Eye (tissue), 1 donor: Measurements from ENCODE around the gene ABCA6.
"Not testable (repeated sequence)": the region's sequence is repeated elsewhere in the genome, so short reads cannot be mapped to it uniquely, and the experiment has no call there.

Source experiments
- DNase-seq: peaks from one replicate; pipeline ENCODE4 v3.0.0-alpha.2; 2015

ABCA6 gene

DNA sequence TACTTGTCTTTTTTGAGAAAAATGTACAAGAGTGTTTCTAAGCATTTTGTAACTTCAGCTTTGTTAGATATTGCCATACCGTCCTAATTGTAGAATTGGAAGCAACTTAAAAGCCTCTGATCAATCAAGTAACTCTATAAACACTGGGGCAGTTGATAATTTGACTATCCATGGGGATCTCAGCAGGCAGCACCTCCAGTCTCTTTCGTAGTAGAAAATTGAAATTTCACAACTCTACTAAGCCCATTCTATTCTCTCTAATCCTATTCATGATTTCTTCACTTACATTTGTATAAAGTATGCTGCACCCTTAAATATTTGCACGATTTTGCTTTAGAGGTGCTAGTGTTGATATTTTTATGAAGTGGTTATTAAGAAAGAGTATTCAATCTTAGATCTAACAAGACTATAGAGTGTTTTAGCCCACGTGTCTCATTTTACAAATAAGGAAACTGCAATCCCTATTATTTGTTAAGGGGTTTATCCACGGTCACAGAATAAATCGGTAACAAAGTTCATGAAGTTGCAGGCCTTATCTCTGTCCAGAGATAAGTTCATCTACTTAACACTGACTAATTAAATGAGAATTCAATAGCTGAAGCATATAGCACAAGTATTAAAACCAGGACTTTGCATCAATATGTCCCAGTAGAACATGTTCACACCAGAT, 10.9 kb downstream of the ABCA6 start:
- DNase-seq: no peak

DNA sequence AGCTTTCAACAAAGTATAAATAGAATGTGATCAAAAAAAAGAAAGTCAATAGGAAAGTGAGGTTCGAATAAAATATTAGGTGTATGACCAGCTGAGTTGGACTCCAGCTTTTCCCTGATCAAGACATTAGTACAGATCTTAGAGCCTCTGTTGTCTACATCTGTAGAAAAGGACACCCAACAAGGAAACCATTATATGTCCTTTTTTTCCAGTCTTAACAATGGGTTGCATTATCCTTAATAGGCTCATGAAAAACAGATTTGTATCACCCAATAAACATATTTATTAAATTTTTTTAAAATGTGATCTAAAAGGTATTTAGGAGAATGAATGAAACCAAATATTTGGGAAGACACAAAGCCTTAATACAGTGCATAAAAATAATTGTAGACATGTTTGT, 18.1 kb downstream of the ABCA6 start:
- no peak for DNase-seq

DNA sequence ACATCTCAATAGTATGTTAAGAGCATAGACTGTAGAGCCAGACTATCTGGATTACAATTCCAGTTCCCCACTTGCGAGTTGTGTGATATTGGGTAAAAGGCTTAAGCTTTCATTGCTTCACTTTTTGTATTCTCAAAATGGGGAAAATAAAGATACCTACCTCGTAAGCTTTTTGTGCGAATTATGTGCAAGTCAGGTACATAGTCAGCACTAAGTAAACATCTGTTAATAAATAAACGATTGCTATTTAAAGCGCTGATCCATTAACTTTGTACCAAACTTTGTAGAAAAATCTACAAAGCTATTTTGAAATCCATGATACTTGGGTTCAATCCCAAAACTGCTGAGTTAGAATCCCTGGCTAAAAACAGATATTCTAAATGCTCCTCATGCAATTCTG, 19.6 kb downstream of the ABCA6 start:
- no peak for DNase-seq

DNA sequence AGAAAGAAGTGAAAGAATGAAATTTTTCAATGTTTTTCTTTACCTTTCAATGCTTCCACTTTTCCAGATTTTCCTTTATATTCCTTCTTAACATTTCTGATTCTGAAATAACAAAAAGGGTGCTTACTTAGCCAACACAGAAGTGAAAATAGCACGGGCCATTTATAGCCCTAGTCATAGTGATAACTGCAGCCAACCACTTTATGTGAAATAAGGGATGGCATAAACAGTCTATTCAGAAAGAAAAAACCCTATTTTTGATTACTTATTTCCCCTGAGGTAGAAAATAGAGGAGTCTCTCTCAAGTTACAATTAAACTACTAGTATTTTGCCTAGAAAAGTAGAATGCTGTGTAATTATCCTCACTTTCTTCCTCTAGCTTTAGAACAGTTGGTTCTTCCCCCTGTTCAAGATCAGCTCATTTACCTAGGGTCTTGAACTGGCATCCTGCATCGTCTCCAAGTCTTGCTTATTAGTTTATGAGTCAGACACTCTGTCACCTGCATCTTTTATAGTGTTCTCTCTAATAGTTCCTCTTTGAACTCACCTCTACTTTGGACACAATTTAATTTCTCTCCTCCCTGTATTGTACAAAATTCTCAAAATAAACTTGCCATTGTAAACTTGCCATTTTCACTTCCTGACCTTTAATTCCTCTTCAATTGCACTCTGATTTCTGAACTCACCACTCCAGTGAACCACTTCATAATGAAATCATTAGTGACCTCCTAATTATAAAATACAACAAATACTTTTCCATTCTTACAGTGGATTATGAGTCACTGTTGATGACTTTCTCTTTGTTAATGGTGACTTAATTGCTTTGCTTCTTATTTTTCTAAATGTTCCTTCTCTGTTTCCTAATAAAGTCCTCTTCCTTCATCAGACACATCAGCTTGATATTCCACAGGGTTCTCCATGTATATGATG, 23.6 kb downstream of the ABCA6 start:
- DNase-seq: no peak

DNA sequence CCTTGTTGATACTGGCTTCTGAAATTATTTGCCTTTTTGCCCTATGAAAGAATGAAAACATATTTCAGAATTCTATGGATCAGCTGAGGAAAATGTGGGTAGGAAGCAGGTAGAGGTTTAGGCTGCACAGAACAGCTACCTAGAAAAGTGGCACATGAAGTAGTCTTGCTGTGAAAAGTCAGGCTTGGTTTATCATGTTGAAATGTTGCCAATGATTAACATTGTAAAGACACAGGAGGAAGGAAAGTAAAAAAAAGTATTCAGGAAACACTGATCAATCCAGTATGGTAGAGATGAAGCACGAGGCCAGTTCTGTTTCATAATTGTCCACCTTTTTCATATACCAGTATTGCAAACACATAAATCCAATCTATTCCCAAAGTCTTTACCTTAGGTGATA, 29.9 kb downstream of the ABCA6 start:
- DNase-seq: no peak

DNA sequence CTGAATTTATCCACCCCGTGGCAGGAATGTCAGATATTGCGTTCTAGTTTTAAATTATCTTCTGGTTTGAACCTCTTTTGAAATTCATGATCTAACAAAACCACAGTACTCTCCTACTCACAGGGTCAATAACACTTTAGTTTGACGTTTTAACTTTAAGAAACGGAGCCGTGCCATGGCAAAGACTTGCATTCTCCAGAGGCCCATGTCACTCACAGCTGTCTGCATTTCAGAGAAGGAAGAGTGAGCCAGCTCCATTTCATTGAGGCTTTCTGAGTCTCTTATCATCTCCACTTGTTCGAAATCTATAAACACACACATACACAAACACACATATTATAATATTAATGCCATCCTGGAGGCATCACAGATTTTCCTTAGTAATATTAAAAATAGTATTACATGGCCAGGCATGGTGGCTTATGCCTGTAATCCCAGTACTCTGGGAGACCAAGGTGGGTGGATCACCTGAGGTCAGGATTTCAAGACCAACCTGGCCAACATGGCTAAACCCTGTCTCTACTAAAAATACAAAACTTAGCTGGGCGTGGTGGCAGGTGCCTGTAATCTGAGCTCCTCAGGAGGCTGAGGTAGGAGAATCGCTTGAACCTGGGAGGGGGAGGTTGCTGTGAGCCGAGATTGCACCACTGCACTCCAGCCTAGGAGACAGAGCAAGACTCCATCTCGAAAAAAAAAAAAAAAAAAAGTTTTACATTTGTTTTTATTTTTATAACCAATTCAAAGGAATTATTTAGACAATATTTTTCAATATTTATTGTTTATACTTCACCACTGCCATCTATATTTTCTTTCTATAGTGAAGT, 35.6 kb downstream of the ABCA6 start:
- DNase-seq: no peak

DNA sequence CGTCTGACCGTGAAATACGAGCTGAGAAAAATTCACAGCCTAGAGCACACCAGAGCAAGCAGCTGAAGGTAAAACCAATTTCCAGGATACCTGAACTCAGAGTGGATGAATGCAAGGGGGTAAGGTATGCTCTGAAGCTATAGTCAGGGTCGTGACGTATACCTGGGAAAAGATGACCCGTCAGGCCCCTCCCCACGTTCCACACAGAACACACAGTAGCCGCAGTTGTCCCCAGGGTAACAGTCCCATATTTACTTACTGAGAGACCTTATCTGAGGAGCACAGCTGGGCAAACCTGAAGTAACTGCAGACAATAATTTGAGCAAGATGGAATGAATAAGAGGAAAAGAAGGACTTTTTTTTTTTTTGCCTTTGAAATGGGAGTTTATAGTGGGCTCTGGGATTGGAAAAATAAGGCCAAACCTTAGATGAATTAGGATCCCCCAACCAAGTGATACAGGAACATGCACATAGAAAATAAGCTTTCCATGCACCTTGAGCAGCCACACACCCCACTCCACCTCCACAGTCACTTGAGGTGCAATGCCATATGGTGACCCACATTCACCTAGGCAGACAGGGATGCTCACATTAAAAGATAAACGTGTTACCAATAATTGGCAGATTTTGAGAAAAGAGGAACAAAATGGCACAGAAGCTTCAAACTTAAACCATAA, 38.0 kb downstream of the ABCA6 start:
- DNase-seq: no peak

DNA sequence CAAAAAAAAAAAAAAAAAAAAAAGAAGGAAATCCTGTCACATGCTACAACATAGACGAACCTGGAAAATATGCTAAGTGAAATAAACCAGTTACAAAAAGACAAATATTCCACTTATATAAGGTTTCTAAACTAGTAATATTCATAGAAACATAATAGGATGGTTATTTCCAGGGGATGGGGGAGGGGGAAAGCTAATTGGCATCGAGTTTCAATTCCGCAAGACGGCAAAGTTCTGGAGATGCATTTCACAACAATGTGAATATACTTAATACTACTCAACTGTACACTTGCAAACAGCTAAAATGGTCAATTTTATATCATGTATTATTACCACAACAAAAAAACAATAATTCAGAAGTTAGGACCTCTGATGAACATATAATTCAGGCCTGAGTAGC, 43.1 kb downstream of the ABCA6 start:
- no peak for DNase-seq

DNA sequence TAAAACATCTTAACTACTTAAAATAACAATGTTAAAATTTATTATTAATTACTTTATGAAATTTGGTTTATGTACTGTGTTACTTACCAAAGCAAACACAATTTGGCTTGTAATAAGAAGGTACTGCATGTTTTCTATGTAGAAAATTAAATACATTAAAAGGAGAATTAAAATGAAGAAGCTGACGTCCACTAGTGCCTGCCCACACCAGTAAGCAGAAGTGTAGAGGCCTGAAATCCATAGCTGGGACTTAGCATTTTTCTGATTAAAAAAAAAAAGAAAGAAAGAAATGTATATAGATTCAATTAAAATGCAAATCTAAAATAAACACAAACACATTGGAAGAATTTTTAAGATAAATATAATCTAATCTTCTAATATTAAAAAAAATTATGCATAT, 45.2 kb downstream of the ABCA6 start:
- no peak for DNase-seq

DNA sequence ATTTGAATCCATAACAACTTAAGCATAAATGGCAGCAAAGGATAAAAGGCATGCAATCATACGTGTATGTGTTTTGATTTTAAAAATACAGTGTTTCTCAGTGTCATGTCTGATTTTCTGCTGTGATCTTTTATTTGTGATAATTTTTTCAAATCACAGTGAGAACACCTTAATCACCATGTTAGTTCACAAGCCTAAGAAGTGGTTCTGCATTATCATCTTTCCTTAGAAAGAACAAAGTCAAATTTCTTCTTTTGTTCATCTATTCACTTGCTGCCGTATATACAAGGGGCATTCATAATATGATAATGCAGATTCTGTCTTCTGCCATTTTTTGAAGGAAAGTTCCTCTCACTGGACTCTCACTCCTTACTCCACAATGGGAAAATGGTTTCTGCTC, 47.7 kb downstream of the ABCA6 start:
- DNase-seq: no peak

DNA sequence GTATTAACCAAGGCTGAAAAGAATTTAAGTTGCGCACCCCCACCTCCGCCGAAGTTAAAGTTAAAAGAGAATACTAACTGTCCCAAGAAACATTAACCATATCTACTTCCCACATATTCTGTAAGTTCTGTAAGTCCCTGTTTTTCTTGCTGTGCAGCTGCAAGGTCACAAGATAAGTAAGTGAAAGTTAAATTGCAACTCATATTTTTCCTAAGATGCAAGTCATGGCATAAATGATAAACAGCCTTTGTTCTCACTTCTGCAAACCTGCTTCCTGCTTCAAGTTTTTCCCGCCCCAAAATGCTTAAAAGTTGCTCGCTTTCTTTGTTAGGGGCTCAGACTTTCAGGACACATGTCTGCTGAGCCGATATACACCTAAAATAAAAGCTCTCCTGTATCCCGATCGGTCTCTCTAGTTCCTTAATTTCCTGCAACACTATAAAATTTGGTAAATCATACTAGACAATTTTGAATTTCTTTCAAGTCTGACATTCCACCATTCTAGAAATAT, 48.4 kb downstream of the ABCA6 start:
- DNase-seq: no peak

DNA sequence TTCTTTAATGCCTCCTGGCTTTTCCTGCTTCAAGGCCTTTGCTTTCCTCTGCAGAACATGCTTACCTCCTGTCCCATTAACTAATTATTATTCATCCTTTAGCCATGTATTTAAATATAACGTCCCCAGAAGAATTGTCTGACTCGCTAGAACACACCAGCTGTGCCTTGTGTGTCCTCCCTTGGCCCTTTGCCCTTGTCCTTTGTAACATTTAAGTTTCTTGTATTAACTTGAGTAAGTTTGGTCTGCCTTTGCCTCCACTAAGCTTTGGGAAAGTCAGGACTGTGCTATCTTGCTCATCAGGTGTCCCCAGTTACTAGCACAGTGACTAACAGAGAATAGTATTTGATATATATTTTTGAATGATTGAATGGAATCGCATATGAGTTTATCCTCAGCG, 51.3 kb downstream of the ABCA6 start:
- no peak for DNase-seq

DNA sequence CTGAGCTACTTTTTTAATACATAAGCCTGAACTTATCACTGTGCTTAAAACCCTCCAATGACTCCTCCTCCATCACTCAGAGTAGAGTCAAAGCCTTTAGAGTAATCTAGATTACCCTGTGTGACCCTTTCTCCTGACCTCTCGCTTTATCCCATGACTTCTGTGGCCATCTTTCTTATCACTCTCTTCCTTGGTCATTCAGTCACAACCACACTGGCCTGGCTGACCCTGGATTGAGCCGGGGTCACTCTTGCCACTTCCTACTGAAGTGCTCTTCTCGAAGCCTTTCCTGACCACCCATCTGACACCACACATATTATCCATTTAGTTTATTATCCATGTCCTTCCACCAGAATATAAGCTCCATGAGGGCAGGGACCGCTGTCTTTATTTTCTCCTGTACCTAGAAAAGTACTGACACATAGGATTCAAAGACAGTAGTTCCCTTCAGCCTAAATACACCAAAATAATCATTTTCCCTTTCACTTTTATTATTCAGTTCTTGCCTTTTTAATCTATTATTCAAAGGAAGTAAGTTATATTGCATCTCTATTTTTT, 53.0 kb downstream of the ABCA6 start:
- no peak for DNase-seq

DNA sequence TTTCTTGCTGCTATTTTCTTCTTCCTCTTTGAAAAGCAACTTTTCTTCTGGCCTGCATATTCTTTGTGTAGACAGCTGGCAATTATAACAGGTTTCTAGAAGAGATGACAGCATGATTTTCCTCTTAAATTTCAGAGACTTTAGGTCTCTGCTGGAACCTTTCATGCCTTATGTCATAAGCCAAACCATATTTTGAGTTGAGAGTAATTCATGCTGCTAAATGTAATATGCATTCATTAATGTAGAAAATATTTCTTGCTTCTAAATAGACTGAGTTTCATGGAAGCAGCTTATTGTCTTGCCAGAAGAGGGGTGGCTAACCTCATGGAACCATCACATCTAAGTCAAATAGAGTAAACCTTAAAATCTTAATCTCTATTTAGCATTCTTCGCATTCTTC, 55.1 kb downstream of the ABCA6 start:
- no peak for DNase-seq

DNA sequence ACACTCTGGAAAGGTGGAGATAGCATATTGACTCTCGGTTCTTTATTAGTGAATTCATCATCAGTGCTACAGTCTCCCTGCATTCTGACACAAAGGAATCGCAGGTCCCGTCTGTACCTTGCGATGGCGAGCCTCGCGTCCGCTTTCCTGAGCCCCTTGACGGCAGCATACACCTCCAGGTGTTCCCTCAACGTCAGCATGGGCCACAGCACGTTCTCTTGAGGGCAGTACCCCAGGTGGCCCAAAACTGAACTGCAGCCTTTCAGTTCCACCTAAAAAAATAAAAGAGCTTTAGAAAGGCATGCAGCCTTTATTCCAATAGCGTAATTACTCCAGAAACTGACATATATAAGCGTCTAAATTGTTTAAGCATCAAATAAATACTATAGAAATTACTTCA, 56.8 kb downstream of the ABCA6 start:
- DNase-seq: no peak

DNA sequence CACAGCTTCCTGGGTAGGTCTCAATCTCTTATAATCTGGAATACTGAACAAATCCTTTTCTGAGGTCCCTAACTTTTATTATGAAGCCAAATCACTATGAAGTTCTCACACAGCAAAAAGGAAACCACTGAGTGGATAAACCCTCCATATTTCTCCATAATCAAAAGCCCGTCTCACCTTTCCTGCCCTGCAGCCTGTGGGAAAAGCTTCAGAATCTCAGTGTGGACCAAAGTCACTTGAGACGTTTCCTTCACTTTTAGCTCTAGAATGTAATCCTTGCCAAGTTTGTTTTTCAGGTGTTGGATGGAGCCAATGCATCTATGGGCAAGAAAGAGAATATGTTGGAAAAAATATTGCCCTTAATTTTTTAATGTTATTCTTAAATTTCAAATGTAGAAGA, 59.0 kb downstream of the ABCA6 start:
- no peak for DNase-seq

DNA sequence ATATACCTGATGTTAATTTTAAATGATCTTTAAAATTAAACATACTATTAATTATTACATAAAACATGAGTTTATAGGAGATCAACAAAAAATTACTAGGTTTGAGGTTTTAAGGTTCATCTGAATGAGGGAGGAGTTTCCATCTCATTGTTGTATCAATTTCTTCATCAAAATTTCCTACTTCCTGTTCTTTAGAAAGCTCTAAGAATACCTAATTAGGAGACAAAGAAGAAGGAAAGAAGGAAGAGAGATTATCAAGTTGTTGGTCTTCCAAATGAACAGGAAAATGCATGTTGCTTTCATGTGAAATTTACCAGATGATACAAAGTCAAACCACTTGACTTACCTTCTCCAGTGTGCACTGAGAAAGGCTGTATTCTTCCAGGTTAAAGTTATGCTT, 62.8 kb downstream of the ABCA6 start:
- DNase-seq: no peak

DNA sequence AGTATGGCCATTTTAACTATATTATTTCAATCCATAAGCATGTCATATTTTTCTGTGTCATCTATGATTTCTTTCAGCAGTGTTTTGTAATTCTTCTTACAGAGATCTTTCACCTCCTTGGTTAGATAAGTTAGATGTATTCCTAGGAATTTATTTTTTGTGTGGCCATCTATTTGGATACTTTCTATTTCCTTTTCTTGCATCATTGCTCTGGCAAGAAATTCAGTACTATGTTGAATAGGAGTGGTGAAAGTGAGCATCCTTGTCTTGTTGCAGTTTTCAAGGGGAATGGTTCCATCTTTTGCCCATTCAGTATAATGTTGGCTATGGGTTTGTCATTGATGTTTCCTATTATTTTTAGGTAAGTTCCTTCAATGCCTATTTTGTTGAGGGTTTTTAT, 65.9 kb downstream of the ABCA6 start:
- DNase-seq: no peak

DNA sequence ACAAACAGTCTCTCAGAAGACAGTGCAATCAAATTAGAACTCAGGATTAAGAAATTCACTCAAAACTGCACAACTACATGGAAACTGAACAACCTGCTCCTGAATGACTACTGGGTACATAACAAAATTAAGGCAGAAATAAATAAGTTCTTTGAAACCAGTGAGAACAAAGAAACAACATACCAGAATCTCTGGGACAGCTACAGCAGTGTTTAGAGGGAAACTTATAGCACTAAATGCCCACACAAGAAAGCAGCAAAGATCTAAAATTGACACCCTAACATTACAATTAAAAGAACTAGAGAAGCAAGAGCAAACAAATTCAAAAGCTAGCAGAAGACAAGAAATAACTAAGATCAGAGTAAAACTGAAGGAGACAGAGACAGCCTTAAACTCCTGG, 68.3 kb downstream of the ABCA6 start:
- not testable (repeated sequence) for DNase-seq

DNA sequence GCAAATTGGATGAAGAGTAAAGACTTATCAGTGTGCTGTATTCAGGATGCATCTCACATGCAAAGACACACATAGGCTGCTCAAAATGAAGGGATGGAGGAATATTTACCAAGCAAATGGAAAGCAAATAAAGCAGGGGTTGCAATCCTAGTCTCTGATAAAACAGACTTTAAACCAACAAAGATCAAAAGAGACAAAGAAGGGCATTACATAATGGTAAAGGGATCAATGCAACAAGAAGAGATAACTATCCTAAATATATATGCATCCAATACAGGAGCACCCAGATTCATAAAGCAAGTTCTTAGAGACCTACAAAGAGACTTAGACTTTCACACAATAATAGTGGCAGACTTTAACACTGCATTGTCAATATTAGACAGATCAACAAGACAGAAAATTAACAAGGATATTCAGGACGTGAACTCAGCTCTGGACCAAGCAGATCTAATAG, 68.9 kb downstream of the ABCA6 start:
- not testable (repeated sequence) for DNase-seq

DNA sequence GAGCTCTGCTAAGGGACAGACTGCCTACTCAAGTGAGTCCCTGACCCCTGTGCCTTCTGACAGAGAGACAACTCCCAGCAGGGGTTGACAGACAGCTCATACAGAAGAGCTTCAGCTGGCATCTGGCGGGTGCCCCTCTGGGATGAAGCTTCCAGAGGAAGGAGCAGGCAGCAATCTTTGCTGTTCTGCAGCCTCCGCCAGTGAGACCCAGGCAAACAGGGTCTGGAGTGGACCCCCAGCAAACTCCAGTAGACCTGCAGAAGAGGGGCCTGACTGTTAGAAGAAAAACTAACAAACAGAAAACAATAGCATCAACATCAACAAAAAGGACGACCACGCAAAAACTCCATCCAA, 70.5 kb downstream of the ABCA6 start:
- DNase-seq: not testable (repeated sequence)
